Measurements from ENCODE around the gene PODXL2.

GRCh38 chr3:127612966-127613365 lies 16.0 kb upstream of the PODXL2 start:
- no peak for TF ChIP-seq CTCF (IDR thresholded peaks at IDR 0.05)
- no peak for TF ChIP-seq EZH2 (IDR thresholded peaks at IDR 0.05; ENCODE audit: borderline replicate concordance, insufficient read depth, low read depth, low read length, poor library complexity, severe bottlenecking)

Measured in B cell (primary cell).